ENCODE results near the gene INHBE.

- no peak for TF ChIP-seq CTCF (IDR thresholded peaks at IDR 0.05)
- no peak for TF ChIP-seq ZFX (IDR thresholded peaks at IDR 0.05; ENCODE audit: borderline replicate concordance)
Observed at GRCh38 chr12:57477710-57478681, 22.9 kb downstream of the INHBE start.

Data from 22Rv1 (cell line).